GM12878 (cell line): ENCODE data around the gene PDCD5.

Experiments used
- CBFB ChIP-seq: IDR thresholded peaks from 2 replicates; pipeline ENCODE4 v1.6.1; 2016; ENCODE audit warnings: antibody characterized with exemption, low read depth
- EZH2 ChIP-seq: IDR thresholded peaks from 2 replicates; pipeline ENCODE4 v1.6.1; 2012; ENCODE audit warnings: low read depth, mild to moderate bottlenecking, control low read depth, inconsistent platforms, low read length, borderline replicate concordance; ENCODE audit not compliant: control insufficient read depth
- NFXL1 ChIP-seq: fragments of 450-650 bp; IDR thresholded peaks from 2 replicates; pipeline ENCODE4 v1.6.1; 2017; ENCODE audit warnings: antibody characterized with exemption, mild to moderate bottlenecking, borderline replicate concordance
- NFYB ChIP-seq: IDR thresholded peaks from 2 replicates; pipeline ENCODE4 v1.6.1; 2011; ENCODE audit warnings: low read depth, mild to moderate bottlenecking, low read length, improper control_type of control experiment, moderate library complexity; ENCODE audit not compliant: insufficient read depth
- STAT1 ChIP-seq: fragments of 450-650 bp; conservative IDR thresholded peaks from 2 replicates; pipeline ENCODE4 v1.6.1; 2014; ENCODE audit warnings: antibody characterized with exemption, mild to moderate bottlenecking
- ZNF274 ChIP-seq: IDR thresholded peaks from one replicate; pipeline ENCODE4 v1.8.0; 2011; ENCODE audit not compliant: insufficient read length, insufficient read depth
- TF ChIP-seq, protein P1 (sequence below), 3 experiments: IDR thresholded peaks in 2 of 3; conservative IDR thresholded peaks in 1 of 3; 2 replicates each; pipeline ENCODE4 v1.5.1; 2011; ENCODE audit warnings: low read depth in 3 of 3, low read length in 3 of 3, mild to moderate bottlenecking in 3 of 3, control low read depth in 2 of 3, moderate library complexity in 2 of 3, inconsistent platforms in 1 of 3, mixed read lengths in 1 of 3; ENCODE audit not compliant: control insufficient read depth in 2 of 3, insufficient read depth in 1 of 3; ENCODE audit errors: extremely low read depth in 1 of 3

DNA sequence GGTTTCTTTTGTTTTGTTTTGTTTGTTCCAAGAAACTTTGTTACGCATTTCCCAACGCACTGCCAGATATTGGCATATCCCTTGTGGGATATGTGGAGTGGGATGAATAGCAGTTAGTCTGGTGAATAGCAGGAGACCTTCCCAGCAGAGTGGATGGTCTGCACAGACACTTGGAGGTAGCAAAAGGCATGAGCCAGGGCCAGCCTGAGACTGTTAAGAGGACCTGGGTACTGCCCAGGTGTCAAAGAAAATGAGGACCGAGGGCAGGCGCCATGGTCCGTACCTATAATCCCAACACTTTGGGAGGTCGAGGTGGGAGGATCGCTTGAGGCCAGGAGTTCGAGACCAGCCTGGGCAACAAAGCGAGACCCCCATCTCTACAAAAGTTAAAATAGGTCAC, 13.5 kb upstream of the PDCD5 start:
- TF ChIP-seq NFXL1: no peak
- no peak for TF ChIP-seq EZH2
- TF ChIP-seq, protein P1, sequence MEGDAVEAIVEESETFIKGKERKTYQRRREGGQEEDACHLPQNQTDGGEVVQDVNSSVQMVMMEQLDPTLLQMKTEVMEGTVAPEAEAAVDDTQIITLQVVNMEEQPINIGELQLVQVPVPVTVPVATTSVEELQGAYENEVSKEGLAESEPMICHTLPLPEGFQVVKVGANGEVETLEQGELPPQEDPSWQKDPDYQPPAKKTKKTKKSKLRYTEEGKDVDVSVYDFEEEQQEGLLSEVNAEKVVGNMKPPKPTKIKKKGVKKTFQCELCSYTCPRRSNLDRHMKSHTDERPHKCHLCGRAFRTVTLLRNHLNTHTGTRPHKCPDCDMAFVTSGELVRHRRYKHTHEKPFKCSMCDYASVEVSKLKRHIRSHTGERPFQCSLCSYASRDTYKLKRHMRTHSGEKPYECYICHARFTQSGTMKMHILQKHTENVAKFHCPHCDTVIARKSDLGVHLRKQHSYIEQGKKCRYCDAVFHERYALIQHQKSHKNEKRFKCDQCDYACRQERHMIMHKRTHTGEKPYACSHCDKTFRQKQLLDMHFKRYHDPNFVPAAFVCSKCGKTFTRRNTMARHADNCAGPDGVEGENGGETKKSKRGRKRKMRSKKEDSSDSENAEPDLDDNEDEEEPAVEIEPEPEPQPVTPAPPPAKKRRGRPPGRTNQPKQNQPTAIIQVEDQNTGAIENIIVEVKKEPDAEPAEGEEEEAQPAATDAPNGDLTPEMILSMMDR (IDR thresholded peaks at IDR 0.05 in 2 of 3, conservative IDR thresholded peaks at IDR 0.05 in 1 of 3; ENCODE audit: control insufficient read depth in 2 of 3, extremely low read depth in 1 of 3, insufficient read depth in 1 of 3, low read depth in 3 of 3, low read length in 3 of 3): no peak
- TF ChIP-seq ZNF274: no peak
- no peak for TF ChIP-seq NFYB
- TF ChIP-seq STAT1: no peak
- no peak for TF ChIP-seq CBFB
